ENCODE data around the gene SLC27A2. TPM values are rescaled to one million over a fixed set of nuclear protein-coding genes. Genes with fewer than 3 reads are reported as not detected.
A peak's percentile ranks its signal among the peaks of the same experiment; 100 is the strongest.

Gene SLC27A2
- total RNA-seq, 1 donor from 2014 or later, result 0.96 TPM

DNA sequence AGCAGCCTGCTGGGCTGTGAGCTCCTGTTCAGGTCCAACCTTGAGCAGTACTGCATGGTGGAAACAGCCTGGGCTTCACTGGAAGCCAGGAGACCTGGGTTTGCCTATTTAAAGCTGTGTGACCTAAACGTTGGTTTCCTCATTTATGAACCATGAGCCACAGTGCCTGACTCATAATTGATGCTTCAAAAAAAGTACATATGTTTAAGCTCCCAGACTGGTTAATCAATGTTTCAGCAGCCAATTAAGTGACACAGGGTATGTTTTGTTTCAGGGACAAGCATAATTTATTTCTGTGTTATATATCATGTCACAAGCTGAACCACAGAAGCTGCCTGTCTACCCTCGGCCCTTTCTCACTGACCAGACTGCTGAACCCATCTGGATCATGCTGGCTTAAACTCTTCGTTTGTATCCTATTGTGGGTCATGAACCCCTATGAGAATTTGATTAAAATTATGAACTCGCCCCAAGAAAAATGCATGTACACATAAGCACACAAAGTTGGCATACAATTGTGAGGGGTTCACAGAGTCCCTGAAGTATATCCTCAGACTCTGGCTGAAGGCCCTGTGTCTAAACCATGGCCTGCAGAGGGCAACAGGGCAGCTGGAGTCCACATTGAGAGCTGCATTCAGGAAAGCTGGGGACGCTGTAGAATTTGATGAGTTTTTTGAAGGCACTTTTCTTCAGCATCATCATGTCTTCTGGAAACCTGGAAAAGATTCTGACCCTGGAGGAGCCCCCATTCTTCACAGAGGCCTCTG, 59.9 kb downstream of the SLC27A2 start:
- Histone ChIP-seq H3K4me3 (no peak overlapping the region), H3K27me3 (no peaks in the 10 kb centered on the region), H3K36me3 (no peaks in the 10 kb centered on the region), H3K9me3 (no peaks in the 10 kb centered on the region), H3K27ac (no peak overlapping the region), H3K4me1 (no peaks in the 10 kb centered on the region)
- TF ChIP-seq, protein P1, sequence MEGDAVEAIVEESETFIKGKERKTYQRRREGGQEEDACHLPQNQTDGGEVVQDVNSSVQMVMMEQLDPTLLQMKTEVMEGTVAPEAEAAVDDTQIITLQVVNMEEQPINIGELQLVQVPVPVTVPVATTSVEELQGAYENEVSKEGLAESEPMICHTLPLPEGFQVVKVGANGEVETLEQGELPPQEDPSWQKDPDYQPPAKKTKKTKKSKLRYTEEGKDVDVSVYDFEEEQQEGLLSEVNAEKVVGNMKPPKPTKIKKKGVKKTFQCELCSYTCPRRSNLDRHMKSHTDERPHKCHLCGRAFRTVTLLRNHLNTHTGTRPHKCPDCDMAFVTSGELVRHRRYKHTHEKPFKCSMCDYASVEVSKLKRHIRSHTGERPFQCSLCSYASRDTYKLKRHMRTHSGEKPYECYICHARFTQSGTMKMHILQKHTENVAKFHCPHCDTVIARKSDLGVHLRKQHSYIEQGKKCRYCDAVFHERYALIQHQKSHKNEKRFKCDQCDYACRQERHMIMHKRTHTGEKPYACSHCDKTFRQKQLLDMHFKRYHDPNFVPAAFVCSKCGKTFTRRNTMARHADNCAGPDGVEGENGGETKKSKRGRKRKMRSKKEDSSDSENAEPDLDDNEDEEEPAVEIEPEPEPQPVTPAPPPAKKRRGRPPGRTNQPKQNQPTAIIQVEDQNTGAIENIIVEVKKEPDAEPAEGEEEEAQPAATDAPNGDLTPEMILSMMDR (IDR thresholded peaks at IDR 0.05), result no peak
- DNase-seq (no peak), ATAC-seq (no peak)
- intact Hi-C loops (cut with DNase I), result no loop called here

DNA sequence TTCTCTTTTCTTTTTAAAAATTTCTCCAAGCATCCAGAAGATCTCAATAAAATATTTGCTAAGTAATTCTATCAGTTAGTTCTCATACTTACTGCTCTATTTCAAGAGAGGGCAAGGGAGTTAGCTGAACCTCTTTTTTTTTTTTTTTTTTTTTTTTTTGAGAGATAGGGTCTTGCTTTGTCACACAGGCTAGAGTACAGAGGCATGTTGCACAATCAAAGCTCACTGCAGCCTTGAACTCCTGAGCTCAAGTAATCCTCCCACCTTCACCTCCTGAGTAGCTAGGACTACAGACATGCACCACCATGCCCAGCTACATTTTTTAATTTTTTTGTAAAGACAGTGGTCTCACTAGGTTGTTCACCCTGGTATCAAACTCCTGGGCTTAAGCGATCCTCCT, 62.2 kb downstream of the SLC27A2 start:
- H3K36me3 ChIP-seq, result no peaks in the 10 kb centered on the region
- H3K4me1 ChIP-seq, result no peaks in the 10 kb centered on the region
- ATAC-seq, result no peak
- H3K27ac ChIP-seq, result no peak overlapping the region
- H3K9me3 ChIP-seq, result no peaks in the 10 kb centered on the region
- DNase-seq, result no peak
- no peak overlapping the region for H3K4me3 ChIP-seq
- intact Hi-C loops (cut with DNase I), result no loop called here
- TF ChIP-seq, protein P1 (IDR thresholded peaks at IDR 0.05), result no peak
- no peaks in the 10 kb centered on the region for H3K27me3 ChIP-seq

DNA sequence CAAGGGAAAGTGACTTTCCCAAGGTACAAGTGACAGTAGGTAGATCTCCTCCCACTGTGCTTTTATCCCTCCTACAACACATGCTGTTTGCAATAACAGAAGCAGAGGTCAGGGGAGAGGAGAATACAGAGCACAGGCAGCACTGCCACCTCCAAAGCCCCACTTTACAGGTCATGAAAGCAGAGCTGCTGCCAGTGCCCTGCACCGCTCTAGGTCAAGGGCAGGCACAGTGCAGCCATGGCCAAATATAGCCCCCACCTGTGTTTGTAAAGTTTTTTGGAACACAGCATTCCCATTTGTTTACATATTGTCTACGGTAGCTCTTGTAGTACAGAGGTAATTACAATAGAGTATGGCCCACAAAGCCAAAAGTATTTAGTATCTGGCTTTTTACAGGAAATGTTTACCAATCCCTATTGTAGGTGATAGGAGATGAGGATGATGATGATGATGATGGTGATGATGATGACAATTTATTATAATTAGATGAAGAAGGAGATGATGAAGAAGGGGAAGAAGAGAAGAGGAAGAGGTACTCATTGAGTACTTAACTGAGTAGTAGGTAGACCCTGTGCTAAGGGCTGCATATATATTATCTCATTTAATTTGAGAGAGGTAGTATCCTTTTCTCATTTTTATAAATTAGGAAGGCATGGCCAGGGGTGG, 63.1 kb downstream of the SLC27A2 start:
- H3K27me3 ChIP-seq, result no peaks in the 10 kb centered on the region
- no peaks in the 10 kb centered on the region for H3K36me3 ChIP-seq
- ATAC-seq, result no peak
- DNase-seq, result no peak
- no peaks in the 10 kb centered on the region for H3K9me3 ChIP-seq
- no peak overlapping the region for H3K4me3 ChIP-seq
- TF ChIP-seq, protein P1 (IDR thresholded peaks at IDR 0.05), result no peak
- no peaks in the 10 kb centered on the region for H3K4me1 ChIP-seq
- H3K27ac ChIP-seq, result no peak overlapping the region
- intact Hi-C loops (cut with DNase I), result no loop called here

DNA sequence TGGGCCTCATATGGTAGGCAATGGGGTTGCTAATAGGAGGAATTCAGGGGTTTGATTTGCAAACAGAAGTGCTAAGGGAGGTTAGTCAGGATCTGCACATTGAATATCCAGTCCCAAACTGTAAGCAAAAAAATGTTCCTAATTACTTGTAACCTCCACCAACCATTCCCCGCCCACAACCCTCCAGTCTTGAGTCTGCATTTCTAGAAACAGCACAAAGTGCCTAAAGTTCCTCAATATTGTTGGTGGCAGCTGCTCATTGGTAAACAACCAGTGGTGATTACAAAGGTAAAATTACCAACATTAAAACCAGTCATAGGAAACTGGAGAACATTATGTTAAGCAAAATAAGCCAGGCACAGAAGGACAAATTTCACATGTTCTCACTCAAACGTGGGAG, 64.6 kb downstream of the SLC27A2 start:
- TF ChIP-seq, protein P1 (IDR thresholded peaks at IDR 0.05), result no peak
- intact Hi-C loops (cut with DNase I), result no loop called here
- no peak overlapping the region for H3K4me3 ChIP-seq
- ATAC-seq (no peak), DNase-seq (no peak)
- no peak overlapping the region for H3K27ac ChIP-seq
- no peaks in the 10 kb centered on the region for H3K27me3 ChIP-seq
- H3K4me1 ChIP-seq, result no peaks in the 10 kb centered on the region
- H3K9me3 ChIP-seq, result no peaks in the 10 kb centered on the region
- H3K36me3 ChIP-seq, result no peaks in the 10 kb centered on the region

DNA sequence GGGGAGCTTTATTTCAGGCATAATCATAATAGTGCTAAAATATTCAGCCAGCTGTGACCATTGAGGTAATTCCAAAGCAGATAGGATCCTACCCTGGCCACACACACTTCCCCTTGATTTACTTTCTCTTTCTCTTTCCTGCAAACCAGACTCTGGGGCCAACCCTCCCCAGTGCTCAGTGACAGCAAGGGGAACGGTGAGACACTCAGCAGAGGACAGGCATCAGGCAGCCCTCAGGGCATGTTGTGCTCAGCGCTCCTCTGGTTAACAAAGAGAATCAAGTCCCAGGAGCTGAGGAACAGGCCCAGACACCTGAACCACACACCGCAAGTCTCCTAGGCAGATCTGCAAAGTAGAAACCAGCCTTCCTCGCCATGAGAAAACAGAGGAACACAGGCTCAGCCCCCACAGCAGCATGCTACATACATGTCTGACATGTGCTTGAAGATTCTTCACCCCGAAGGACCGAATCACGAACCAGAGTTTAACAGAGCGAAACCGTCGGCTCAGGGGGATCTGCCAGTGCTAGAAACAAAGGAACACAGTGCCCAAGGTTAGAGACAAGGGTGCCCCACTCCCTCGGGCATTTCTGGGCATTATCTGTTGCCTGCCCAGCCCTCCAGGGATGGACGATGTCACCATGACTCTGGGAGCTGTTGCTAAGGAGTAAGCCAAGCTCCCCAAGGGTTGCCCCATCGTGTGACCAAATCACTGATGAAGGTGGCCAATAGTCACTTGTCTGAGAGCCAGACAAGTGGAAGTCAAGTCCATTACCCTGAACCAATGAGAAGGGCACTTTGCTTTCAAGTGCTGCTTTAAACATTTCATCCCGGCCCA, 66.0 kb downstream of the SLC27A2 start:
- ATAC-seq (peak; percentile 91), DNase-seq (peak; percentile 72)
- Histone ChIP-seq H3K36me3 (no peaks in the 10 kb centered on the region), H3K4me1 (no peaks in the 10 kb centered on the region), H3K27ac (no peak overlapping the region), H3K9me3 (no peaks in the 10 kb centered on the region), H3K4me3 (no peak overlapping the region), H3K27me3 (no peaks in the 10 kb centered on the region)
- TF ChIP-seq, protein P1 (IDR thresholded peaks at IDR 0.05), result no peak
- intact Hi-C loops (cut with DNase I), result no loop called here

Measured in upper lobe of right lung (tissue), 1 donor.